Activated naive CD4-positive, alpha-beta T cell treated with anti-CD3 and anti-CD28 coated beads, Interleukin-2, amount 10 ng/mL, durations not matched to agents 7 days and 5 days (primary cell): ENCODE results near the gene ISM2.
A peak's percentile ranks its signal among the peaks of the same experiment; 100 is the strongest.

Experiments used
- CTCF ChIA-PET: fragments of 350-600 bp; sonication (Branson Sonifier 250); formaldehyde crosslinking; loops from one replicate; lab custom pipeline; 2021; ENCODE audit warnings: antibody characterized with exemption; lab: Charles Lee
- DNase-seq: peaks from one replicate; pipeline ENCODE4 v3.0.0-alpha.2; 2020
- H3K27ac Mint-ChIP-seq: one replicate; pipeline ENCODE4 v1.8.0; 2021; ENCODE audit warnings: mild to moderate bottlenecking, moderate library complexity, mixed read lengths
- H3K27me3 Mint-ChIP-seq: one replicate; pipeline ENCODE4 v1.8.0; 2021; ENCODE audit warnings: mild to moderate bottlenecking, mixed read lengths
- H3K36me3 Mint-ChIP-seq: one replicate; pipeline ENCODE4 v1.8.0; 2021; ENCODE audit warnings: mixed read lengths
- H3K4me1 Mint-ChIP-seq: one replicate; pipeline ENCODE4 v1.8.0; 2021; ENCODE audit warnings: mixed read lengths
- H3K4me3 Mint-ChIP-seq: one replicate; pipeline ENCODE4 v1.8.0; 2021; ENCODE audit warnings: mild to moderate bottlenecking, moderate library complexity, mixed read lengths
- H3K9me3 Mint-ChIP-seq: one replicate; pipeline ENCODE4 v1.8.0; 2021; ENCODE audit warnings: mixed read lengths

ISM2 gene

GRCh38 chr14:77526266-77526665, 27.6 kb upstream of the ISM2 start:
- no peaks in the 10 kb centered on the region for H3K27me3 Mint-ChIP-seq
- peaks cover 15% of the 10 kb centered on the region for H3K36me3 Mint-ChIP-seq
- CTCF ChIA-PET: no interaction called here
- no peaks in the 10 kb centered on the region for H3K9me3 Mint-ChIP-seq
- no peak overlapping the region for H3K27ac Mint-ChIP-seq
- peaks cover 8% of the 10 kb centered on the region for H3K4me1 Mint-ChIP-seq
- no peak for DNase-seq
- no peak overlapping the region for H3K4me3 Mint-ChIP-seq

GRCh38 chr14:77524536-77524935, 25.9 kb upstream of the ISM2 start:
- H3K27ac Mint-ChIP-seq: no peak overlapping the region
- no peaks in the 10 kb centered on the region for H3K4me1 Mint-ChIP-seq
- CTCF ChIA-PET: no interaction called here
- DNase-seq: no peak
- H3K27me3 Mint-ChIP-seq: no peaks in the 10 kb centered on the region
- no peak overlapping the region for H3K4me3 Mint-ChIP-seq
- H3K9me3 Mint-ChIP-seq: no peaks in the 10 kb centered on the region
- H3K36me3 Mint-ChIP-seq: peaks cover 22% of the 10 kb centered on the region

DNA sequence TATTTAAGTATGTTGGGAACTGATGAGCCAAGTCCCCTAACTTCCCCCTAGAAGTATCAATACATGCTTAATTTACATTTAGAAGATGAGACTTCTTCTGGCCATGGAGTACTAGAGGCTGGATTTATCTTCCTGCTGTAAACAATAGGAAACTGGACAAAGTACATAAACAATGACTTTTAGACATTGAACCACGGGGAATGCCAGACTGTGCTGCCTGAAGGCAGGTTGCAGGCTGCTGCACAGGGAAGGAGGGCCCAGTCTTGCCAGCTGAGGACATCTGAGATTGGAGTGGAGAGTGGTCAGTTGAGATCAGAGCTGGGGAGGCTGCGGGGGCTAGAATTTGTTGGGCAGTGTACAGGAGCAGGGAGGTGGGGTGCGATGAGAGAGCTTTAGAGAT, 24.5 kb upstream of the ISM2 start:
- Mint-ChIP-seq H3K4me1 (no peaks in the 10 kb centered on the region), H3K27me3 (no peaks in the 10 kb centered on the region), H3K27ac (no peak overlapping the region), H3K9me3 (no peaks in the 10 kb centered on the region), H3K36me3 (peaks cover 29% of the 10 kb centered on the region), H3K4me3 (no peak overlapping the region)
- no peak for DNase-seq
- CTCF ChIA-PET: no interaction called here

- Mint-ChIP-seq H3K27ac (no peak overlapping the region), H3K4me3 (no peak overlapping the region), H3K4me1 (no peaks in the 10 kb centered on the region), H3K27me3 (no peaks in the 10 kb centered on the region), H3K9me3 (no peaks in the 10 kb centered on the region), H3K36me3 (peaks cover 43% of the 10 kb centered on the region)
- no peak for DNase-seq
- CTCF ChIA-PET: no interaction called here
These were observed 21.9 kb upstream of the ISM2 start for GRCh38 chr14:77520555-77520954.

- Mint-ChIP-seq H3K36me3 (peaks cover 53% of the 10 kb centered on the region), H3K4me1 (no peaks in the 10 kb centered on the region), H3K27me3 (no peaks in the 10 kb centered on the region), H3K27ac (no peak overlapping the region), H3K4me3 (no peak overlapping the region), H3K9me3 (no peaks in the 10 kb centered on the region)
- DNase-seq: no peak
- CTCF ChIA-PET: no interaction called here
These were observed 17.5 kb upstream of the ISM2 start for GRCh38 chr14:77516126-77516525.

GRCh38 chr14:77511486-77512162, 13.0 kb upstream of the ISM2 start:
- Mint-ChIP-seq H3K36me3 (peaks cover 49% of the 10 kb centered on the region), H3K27ac (no peak overlapping the region), H3K9me3 (no peaks in the 10 kb centered on the region), H3K4me1 (no peaks in the 10 kb centered on the region), H3K27me3 (no peaks in the 10 kb centered on the region), H3K4me3 (no peak overlapping the region)
- CTCF ChIA-PET: no interaction called here
- no peak for DNase-seq

GRCh38 chr14:77509366-77509765, 10.8 kb upstream of the ISM2 start:
- Mint-ChIP-seq H3K36me3 (peaks cover 46% of the 10 kb centered on the region), H3K4me3 (no peak overlapping the region), H3K9me3 (no peaks in the 10 kb centered on the region), H3K27me3 (no peaks in the 10 kb centered on the region), H3K4me1 (no peaks in the 10 kb centered on the region), H3K27ac (no peak overlapping the region)
- DNase-seq: no peak
- CTCF ChIA-PET: no interaction called here

GRCh38 chr14:77508876-77509275, 10.3 kb upstream of the ISM2 start:
- Mint-ChIP-seq H3K4me3 (no peak overlapping the region), H3K4me1 (no peaks in the 10 kb centered on the region), H3K27ac (no peak overlapping the region)

GRCh38 chr14:77508249-77508648, 9.6 kb upstream of the ISM2 start:
- peaks cover 1% of the 10 kb centered on the region for H3K9me3 Mint-ChIP-seq
- H3K4me3 Mint-ChIP-seq: no peak overlapping the region
- no peaks in the 10 kb centered on the region for H3K4me1 Mint-ChIP-seq
- no peak overlapping the region for H3K27ac Mint-ChIP-seq
- no peaks in the 10 kb centered on the region for H3K27me3 Mint-ChIP-seq
- DNase-seq: no peak
- CTCF ChIA-PET: no interaction called here
- peaks cover 42% of the 10 kb centered on the region for H3K36me3 Mint-ChIP-seq

More at GRCh38 chr14:77508876-77509275, 10.3 kb upstream of the ISM2 start:
- DNase-seq: no peak
- peaks cover 45% of the 10 kb centered on the region for H3K36me3 Mint-ChIP-seq
- H3K27me3 Mint-ChIP-seq: no peaks in the 10 kb centered on the region
- CTCF ChIA-PET: no interaction called here
- no peaks in the 10 kb centered on the region for H3K9me3 Mint-ChIP-seq

DNA sequence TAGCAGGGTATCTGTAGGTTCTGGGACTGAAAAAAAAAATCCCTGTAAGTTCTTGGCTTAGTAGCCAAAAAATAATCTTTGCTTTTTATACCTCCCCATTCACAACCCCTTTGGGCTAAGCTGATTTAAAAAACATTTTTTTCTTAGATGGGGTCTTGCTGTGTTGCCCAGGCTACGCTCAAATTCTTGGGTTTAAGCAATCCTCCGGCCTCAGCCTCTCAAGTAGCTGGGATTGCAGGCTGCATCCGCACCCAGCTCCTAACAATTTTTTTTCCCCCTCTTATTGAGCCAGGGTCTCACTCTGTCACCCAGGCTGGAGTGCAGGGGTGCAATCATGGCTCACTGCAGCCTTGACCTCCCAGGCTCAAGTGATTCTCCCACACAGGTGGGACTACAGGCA, 9.1 kb upstream of the ISM2 start:
- H3K27me3 Mint-ChIP-seq: no peaks in the 10 kb centered on the region
- H3K27ac Mint-ChIP-seq: no peak overlapping the region
- no peaks in the 10 kb centered on the region for H3K4me1 Mint-ChIP-seq
- no peak for DNase-seq
- CTCF ChIA-PET: no interaction called here
- peaks cover 3% of the 10 kb centered on the region for H3K9me3 Mint-ChIP-seq
- peaks cover 42% of the 10 kb centered on the region for H3K36me3 Mint-ChIP-seq
- H3K4me3 Mint-ChIP-seq: no peak overlapping the region

DNA sequence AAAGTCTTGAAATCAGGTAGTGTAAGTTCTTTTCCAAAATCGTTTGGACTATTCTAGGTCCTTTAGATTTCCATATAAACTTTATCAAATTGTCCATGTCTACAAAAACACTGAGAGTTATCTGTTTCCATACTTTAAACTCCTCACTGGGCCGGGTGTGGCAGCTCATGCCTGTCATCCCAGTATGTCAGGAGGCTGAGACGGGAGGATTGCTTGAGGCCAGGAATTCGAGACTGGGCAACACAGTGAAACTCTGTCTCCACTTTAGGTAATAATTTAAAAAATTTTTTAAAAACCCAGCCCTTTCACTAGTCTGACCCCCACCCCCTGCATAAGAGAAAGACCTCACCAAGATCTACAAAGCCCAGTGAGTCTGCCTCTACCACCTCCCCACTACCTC, 6.4 kb upstream of the ISM2 start:
- Mint-ChIP-seq H3K9me3 (peaks cover 3% of the 10 kb centered on the region), H3K27ac (no peak overlapping the region), H3K4me1 (no peaks in the 10 kb centered on the region), H3K27me3 (peaks cover 21% of the 10 kb centered on the region), H3K4me3 (no peak overlapping the region), H3K36me3 (peaks cover 28% of the 10 kb centered on the region)
- CTCF ChIA-PET: no interaction called here
- no peak for DNase-seq

GRCh38 chr14:77503138-77503537, 4.5 kb upstream of the ISM2 start:
- H3K4me1 Mint-ChIP-seq: peaks cover 2% of the 10 kb centered on the region
- no peak overlapping the region for H3K4me3 Mint-ChIP-seq
- H3K27me3 Mint-ChIP-seq: peaks cover 40% of the 10 kb centered on the region
- H3K36me3 Mint-ChIP-seq: peaks cover 18% of the 10 kb centered on the region
- no peak overlapping the region for H3K27ac Mint-ChIP-seq
- peaks cover 3% of the 10 kb centered on the region for H3K9me3 Mint-ChIP-seq
- CTCF ChIA-PET: no interaction called here
- DNase-seq: no peak

DNA sequence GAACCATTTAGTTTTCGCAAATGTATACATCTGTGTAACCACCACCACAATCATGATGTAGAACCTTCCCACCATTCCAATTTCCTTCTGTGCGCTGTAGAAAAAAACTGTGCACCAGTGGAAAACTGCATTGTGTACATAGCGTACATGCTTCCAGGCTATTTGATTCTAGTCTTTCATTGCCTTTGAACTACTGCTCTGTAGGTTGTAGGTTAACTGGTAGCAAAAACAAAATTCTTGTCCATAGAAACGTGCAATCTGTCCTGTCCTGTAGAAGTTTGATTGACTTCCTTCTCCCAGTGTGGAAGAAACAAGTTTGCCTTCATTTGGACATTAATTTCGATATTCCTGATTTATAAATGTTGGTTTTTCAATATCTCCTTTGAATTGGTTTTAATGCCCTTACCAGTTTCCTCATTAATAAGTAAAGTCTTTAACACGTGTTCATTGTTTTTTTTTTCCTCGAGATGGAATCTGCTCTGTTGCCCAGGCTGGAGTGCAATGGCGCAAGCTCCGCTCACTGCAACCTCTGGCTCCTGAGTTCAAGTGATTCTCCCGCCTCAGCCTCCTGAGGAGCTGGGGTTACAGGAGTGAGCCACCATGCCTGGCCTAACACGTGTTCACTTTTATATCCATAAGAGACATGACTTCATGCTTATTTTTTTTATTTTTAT, 3.6 kb upstream of the ISM2 start:
- Mint-ChIP-seq H3K27me3 (peaks cover 49% of the 10 kb centered on the region), H3K4me3 (no peak overlapping the region), H3K4me1 (peaks cover 7% of the 10 kb centered on the region), H3K36me3 (peaks cover 13% of the 10 kb centered on the region), H3K9me3 (peaks cover 3% of the 10 kb centered on the region), H3K27ac (no peak overlapping the region)
- CTCF ChIA-PET: no interaction called here
- no peak for DNase-seq

- CTCF ChIA-PET: no interaction called here
- Mint-ChIP-seq H3K4me3 (peak overlapping the region; percentile 47), H3K27ac (no peak overlapping the region), H3K27me3 (peaks cover 68% of the 10 kb centered on the region), H3K4me1 (peaks cover 7% of the 10 kb centered on the region), H3K9me3 (peaks cover 3% of the 10 kb centered on the region), H3K36me3 (no peaks in the 10 kb centered on the region)
- DNase-seq: no peak
These were observed 440 bp upstream of the ISM2 start for GRCh38 chr14:77498984-77499527.

- H3K27ac Mint-ChIP-seq: no peak overlapping the region
- H3K9me3 Mint-ChIP-seq: no peaks in the 10 kb centered on the region
- no peak overlapping the region for H3K4me3 Mint-ChIP-seq
- CTCF ChIA-PET: no interaction called here
- H3K4me1 Mint-ChIP-seq: peaks cover 7% of the 10 kb centered on the region
- DNase-seq: no peak
- no peaks in the 10 kb centered on the region for H3K36me3 Mint-ChIP-seq
- peaks cover 58% of the 10 kb centered on the region for H3K27me3 Mint-ChIP-seq
These were observed 3.3 kb downstream of the ISM2 start for GRCh38 chr14:77495334-77495733.
